ENCODE results near the gene GM2A.

GRCh38 chr5:151262532-151262931 lies 9.5 kb downstream of the GM2A start:
- no peak for TF ChIP-seq CTCF (IDR thresholded peaks at IDR 0.05)
- no peak for TF ChIP-seq FOXP4 (CRISPR knock-in tag; IDR thresholded peaks at IDR 0.05)
- no peak for TF ChIP-seq SP1 (CRISPR knock-in tag; conservative IDR thresholded peaks at IDR 0.05)
- TF ChIP-seq FOXK1 (CRISPR knock-in tag; IDR thresholded peaks at IDR 0.05), result no peak
- TF ChIP-seq E2F4 (CRISPR knock-in tag; IDR thresholded peaks at IDR 0.05; ENCODE audit: borderline replicate concordance, low read depth), result no peak
- no peak for TF ChIP-seq MAX (CRISPR knock-in tag; IDR thresholded peaks at IDR 0.05)
- TF ChIP-seq HMGXB4 (CRISPR knock-in tag; IDR thresholded peaks at IDR 0.05), result no peak
- TF ChIP-seq MLX (CRISPR knock-in tag; IDR thresholded peaks at IDR 0.05), result no peak
- no peak for TF ChIP-seq ATF3 (CRISPR knock-in tag; conservative IDR thresholded peaks at IDR 0.05)
